Amniotic epithelial cell (primary cell): ENCODE measurements around the gene STRIP1.

Experiments
- DNase-seq: peaks from one replicate; pipeline ENCODE4 v3.0.0-alpha.2; 2010; ENCODE audit warnings: low read depth

Gene STRIP1

DNA sequence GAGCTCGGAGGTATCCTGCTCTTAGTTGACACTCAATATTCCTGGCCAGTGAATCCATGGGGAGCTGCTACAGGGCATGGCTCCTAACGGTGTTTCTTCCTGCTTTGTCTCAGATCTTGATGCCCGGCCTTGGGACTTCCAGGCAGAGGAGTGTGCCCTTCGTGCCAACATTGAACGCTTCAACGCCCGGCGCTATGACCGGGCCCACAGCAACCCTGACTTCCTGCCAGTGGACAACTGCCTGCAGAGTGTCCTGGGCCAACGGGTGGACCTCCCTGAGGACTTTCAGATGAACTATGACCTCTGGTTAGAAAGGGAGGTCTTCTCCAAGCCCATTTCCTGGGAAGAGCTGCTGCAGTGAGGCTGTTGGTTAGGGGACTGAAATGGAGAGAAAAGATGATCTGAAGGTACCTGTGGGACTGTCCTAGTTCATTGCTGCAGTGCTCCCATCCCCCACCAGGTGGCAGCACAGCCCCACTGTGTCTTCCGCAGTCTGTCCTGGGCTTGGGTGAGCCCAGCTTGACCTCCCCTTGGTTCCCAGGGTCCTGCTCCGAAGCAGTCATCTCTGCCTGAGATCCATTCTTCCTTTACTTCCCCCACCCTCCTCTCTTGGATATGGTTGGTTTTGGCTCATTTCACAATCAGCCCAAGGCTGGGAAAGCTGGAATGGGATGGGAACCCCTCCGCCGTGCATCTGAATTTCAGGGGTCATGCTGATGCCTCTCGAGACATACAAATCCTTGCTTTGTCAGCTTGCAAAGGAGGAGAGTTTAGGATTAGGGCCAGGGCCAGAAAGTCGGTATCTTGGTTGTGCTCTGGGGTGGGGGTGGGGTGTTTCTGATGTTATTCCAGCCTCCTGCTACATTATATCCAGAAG, 19.4 kb downstream of the STRIP1 start:
- DNase-seq: no peak

GRCh38 chr1:110055493-110056284, 21.3 kb downstream of the STRIP1 start:
- peak; percentile 79 for DNase-seq

DNA sequence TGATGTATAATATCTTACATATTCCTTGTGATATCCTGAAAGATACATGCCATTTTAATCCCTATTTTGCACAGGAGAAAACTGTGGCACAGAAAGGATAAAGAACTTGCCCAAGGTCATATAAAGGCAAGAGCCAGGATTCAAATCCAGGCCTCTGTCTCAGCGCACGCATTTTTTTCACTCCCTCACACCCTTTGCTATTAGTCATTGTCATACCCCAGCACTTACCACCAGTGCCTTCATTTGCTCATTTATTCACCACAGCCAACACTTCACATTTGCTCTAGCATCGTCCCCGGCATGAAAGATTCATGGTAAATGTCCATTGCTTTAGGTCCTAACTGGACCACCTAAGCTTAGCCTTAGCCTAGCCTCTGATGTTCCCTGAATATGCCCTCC, 21.9 kb downstream of the STRIP1 start:
- DNase-seq: peak; percentile 30

- DNase-seq: peak; percentile 55
Observed at GRCh38 chr1:110056776-110057175, 22.4 kb downstream of the STRIP1 start.

DNA sequence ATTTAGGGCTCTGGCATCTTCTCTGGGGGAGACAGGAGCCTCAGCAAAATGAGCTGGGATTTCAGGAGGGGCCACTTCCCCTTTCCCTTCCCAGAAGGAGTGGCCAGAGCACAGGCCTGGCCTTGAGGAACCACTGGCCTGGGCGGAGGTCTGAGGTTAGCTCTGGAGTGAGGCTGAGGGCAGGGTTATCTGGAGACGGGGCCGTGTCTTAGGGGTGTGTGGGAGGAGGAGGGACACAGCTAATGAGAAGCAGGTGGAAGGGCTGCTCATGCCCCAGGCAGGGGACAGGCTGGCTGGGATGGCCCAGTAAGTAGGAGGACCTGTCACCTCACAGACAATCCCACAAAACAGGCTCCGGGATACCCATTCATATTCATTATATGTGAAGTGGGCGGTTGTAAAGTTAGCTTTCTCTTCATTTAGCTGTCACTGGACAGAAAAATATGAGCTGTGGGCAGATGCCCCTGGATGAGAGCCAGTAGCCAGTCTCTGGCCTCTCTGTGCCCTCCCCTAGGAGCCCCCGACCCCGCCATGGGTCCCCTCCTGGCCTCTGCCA, 23.6 kb downstream of the STRIP1 start:
- peak; percentile 59 for DNase-seq

DNA sequence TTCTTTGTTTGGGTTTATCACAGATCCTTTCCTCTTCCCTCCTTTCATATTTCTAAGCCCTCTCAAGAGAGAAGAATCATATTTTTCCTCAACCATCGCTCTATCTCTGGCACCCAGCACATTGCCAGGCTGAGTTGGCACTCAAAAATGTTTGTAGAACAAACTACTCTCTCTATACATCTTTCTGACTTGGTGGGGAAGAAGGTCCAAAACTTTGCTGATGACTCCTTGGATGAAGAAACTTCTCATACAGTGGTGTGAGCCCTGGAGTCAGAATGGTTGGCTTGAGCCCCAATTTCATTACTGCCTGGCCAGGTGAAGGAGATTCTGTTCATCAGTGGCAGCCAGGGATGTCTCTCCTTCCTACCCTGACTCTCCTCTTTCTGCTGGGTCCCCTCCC, 24.2 kb downstream of the STRIP1 start:
- peak; percentile 67 for DNase-seq

DNA sequence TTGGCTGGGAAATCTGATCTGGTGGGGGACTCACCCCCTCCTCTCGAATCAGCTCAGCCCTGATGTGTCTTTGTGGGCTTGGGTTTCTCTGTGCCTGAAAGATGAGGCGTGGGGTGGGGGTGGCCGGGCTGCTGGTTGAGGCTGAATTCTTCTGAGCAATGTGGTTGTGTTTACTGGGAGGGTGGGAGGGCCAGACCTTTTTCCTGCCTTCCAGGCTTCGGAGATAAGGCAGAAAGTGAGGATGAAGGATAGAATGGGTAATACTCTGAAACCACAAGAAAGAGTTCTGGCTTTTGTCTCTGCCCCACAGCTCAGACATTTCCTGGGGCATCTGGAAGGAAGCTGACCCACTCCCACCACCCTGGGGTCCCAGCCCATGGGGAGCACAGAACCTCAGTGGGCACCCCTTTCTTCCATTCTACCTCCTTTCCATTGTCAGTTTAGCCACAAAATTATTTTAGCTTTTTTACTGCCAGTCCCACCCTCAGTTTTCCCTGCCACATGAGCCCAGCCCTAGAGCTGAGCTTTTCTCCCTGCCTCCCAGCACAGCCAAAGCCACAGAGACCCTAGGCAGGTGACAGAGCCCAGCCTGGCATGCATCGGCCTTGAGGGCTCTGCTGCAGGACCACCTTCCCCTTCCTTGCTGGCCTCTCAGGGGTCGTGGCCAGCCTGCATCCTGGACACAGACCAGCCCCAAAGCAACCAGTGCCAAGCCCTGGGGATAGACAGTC, 24.9 kb downstream of the STRIP1 start:
- DNase-seq: peak; percentile 93

DNA sequence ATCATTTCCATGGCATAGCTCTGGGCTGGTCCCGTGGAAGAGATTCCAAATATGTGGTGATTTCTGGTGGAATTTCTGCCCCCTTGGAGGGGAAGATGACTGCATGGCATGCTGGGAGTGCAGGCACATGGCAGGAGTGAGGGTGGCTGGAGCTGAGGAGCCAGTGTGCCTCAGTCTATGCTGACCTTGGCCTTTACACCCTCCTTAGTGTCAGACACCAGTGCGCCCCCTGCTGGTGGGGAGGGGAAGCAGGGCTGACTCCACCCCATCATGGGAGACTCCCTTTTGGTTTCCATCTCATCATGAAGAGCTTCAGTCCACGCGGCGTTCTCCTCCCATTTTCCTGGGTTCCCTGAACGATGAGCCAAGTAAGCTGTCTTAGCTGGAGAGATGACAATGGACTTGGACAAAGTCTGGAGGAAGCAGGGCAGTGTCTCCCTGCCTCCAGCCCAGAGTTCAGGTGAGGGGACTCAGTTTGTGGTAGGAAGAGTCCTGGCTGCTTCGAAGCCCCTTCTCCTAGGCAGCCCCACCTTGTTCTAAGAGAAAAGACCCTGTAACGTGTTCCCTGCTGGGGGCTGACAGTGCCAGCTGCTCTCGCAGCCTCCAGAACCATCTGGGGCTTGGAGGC, 25.7 kb downstream of the STRIP1 start:
- DNase-seq: peak; percentile 21

DNA sequence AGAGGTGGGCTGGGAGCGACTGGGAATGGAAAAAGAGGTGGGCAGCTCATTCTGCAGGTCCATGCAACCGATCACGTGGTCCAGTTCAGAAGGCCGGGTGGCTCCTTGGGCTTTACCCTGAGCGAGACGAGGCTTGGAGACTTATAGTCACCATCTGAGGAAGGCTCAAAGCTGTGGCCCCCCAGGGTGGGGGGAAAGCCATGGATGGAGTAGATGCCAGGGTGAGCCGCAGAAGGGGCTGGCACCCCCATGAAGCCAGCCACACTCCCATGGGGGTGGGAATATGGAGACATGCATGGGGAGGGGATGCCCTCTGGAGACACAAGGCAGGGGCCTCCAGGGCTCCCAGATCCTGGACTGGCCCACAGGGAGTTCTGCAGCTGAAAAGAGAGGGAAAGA, 26.2 kb downstream of the STRIP1 start:
- no peak for DNase-seq

DNA sequence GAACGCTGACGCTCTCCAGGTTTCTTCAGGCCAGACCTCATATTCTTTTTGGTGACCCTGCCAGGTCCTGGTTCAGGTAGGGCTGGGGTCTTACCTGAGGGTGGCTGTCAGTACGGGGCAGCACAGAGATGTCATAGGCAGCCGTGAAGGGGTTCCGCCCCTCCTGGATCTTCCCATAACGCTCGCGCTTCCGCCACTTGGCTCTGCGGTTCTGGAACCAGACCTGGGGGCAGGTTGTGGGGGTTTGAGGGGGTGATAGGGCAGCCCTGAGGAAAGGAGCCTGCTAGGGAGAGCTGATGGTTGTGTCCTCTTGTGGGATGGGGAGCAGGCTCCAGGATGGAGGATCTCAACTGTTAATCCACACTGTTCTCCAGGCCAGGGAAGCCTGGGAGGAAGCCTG, 26.9 kb downstream of the STRIP1 start:
- no peak for DNase-seq

DNA sequence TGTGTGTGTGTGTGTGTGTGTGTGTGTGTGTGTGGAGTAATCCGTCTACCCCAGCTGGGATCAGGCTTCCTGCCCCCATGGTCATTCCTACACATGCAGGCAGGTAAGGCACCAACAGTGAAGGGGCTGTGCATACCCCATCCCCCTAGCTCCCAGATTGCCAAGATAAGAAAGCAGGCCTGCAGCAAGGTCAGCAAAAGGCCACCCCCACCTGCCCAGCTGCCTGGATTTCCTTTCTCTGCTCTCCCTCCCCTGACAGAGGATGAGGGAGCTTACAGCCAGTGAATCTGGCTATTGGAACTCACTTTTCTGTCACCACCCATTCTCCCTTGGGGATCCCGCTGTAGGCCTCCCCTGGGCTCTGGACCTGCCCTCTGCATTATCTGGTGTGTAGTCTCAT, 28.2 kb downstream of the STRIP1 start:
- DNase-seq: no peak

DNA sequence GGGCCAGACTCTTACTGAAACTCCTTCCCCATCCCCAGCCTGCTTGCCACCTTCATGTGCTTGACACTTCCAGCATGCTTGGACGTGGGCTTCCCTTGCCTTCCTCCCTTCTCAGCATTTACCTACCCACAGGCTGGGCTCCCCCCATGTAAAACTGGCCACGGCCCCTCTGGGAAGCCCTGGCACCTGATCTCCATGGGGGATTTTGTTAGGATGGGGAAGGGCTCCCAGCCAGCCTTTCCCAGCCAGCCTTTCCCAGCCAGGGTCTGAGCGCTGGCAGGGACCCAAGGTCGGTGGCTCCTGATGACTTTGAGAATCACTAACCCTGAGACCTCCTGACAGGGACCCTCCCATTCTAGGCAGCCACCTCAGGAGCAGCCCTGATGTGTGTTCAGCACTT, 29.4 kb downstream of the STRIP1 start:
- DNase-seq: no peak

DNA sequence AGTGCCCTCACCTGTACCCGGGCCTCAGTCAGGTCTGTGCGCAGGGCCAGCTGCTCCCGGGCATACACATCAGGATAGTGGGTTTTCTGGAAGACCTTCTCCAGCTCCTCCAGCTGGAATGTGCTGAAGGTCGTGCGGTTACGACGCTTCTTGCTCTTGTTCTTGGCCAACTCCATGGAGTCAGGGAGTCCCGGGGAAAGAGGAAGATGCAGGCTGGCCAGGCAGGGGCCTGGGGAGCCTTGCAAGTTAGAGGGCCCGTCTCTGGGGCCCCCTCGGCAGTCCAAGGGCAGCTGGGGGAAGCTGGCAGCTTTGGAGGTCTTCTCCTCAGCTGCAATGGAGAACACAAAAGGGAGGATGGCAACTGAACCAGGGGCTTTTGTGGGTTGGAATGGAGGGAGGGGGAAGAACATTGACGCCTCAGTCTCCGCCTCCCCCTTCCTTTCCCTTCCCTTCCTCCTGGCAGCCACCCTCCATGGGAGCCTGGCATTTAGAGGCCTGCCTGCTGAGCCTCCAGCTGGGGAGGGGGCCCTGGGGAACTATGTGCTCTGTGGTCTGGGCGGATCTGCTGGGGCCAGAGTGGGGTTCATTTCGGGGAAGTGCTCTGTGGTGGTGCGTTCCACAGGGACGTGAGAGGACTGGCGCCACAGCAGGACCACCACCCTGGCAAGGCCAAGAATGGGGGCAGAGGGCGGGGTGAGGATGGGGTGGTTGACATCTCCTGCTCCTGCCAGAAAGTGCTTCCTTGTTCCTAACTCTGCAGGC, 30.3 kb downstream of the STRIP1 start:
- no peak for DNase-seq

- no peak for DNase-seq
Observed at GRCh38 chr1:110065841-110066240, 31.4 kb downstream of the STRIP1 start.

GRCh38 chr1:110067479-110067892, 33.1 kb downstream of the STRIP1 start:
- no peak for DNase-seq

- no peak for DNase-seq
Observed at GRCh38 chr1:110067893-110068645, 33.6 kb downstream of the STRIP1 start.

- DNase-seq: no peak
Observed at GRCh38 chr1:110068646-110069403, 34.4 kb downstream of the STRIP1 start.

- no peak for DNase-seq
Observed at GRCh38 chr1:110069404-110070281, 35.2 kb downstream of the STRIP1 start.
